Immature natural killer cell (primary cell): ENCODE results near the gene PIGS. TPM values are rescaled to one million over a fixed set of nuclear protein-coding genes. Genes with fewer than 3 reads are reported as not detected.
"Not testable (repeated sequence)": the region's sequence is repeated elsewhere in the genome, so short reads cannot be mapped to it uniquely, and the experiment has no call there.

Experiments
- DNase-seq, 3 donors: peaks; one replicate each; pipeline ENCODE4 v3.0.0; 2022; ENCODE audit warnings: mixed read lengths in 1 of 3
- H3K27ac Mint-ChIP-seq, 6 donors: one replicate each; pipeline ENCODE4 v1.8.0; 2020; ENCODE audit warnings: mixed read lengths in 6 of 6, mild to moderate bottlenecking in 5 of 6, inconsistent platforms in 4 of 6, moderate library complexity in 3 of 6
- H3K27me3 Mint-ChIP-seq, 3 donors: one replicate each; pipeline ENCODE4 v1.8.0; 2020 to 2021; ENCODE audit warnings: low read depth in 3 of 3, mild to moderate bottlenecking in 3 of 3, mixed read lengths in 3 of 3, moderate library complexity in 3 of 3, inconsistent platforms in 1 of 3
- H3K36me3 Mint-ChIP-seq, 3 donors: one replicate each; pipeline ENCODE4 v1.8.0; 2020; ENCODE audit warnings: mixed read lengths in 3 of 3, inconsistent platforms in 2 of 3, mild to moderate bottlenecking in 2 of 3
- H3K4me1 Mint-ChIP-seq, 2 donors: one replicate each; pipeline ENCODE4 v1.8.0; 2020; ENCODE audit warnings: inconsistent platforms in 2 of 2, mild to moderate bottlenecking in 2 of 2, mixed read lengths in 2 of 2, moderate library complexity in 1 of 2
- H3K4me3 Mint-ChIP-seq, 5 donors: one replicate each; pipeline ENCODE4 v1.8.0; 2020; ENCODE audit warnings: mild to moderate bottlenecking in 5 of 5, mixed read lengths in 5 of 5, inconsistent platforms in 3 of 5, moderate library complexity in 3 of 5
- H3K9me3 Mint-ChIP-seq, 6 donors: one replicate each; pipeline ENCODE4 v1.8.0; 2020; ENCODE audit warnings: mild to moderate bottlenecking in 6 of 6, mixed read lengths in 6 of 6, inconsistent platforms in 4 of 6, moderate library complexity in 3 of 6
- polyA plus RNA-seq, 3 donors: library from polyadenylated mRNA; unstranded; fragments of 300-500 nt; fragmentation: Illumina TruSeq; gene quantifications; one replicate each; pipeline ENCODE4 v1.2.3, GENCODE V29; 2021

PIGS gene
- polyA plus RNA-seq = 100 to 1,000 TPM in 1 of 3 donors, 10 to 100 TPM in 2; 71.7 to 135 (median 96.8) TPM

- peaks cover 60 to 64% of the 10 kb centered on the region in 2 donors for H3K4me1 Mint-ChIP-seq
- H3K9me3 Mint-ChIP-seq = no peaks in the 10 kb centered on the region
- peaks cover 0 to 13% (median 4%) of the 10 kb centered on the region in 3 donors for H3K36me3 Mint-ChIP-seq
These were observed at the start of gene PIGS for GRCh38 chr17:28571361-28572122. Gene PIGS (minus strand): TSS chr17:28571524. CDS start chr17:28571496, 28 bp downstream.

GRCh38 chr17:28620010-28620409 lies 48.7 kb upstream of the PIGS start:
- H3K36me3 Mint-ChIP-seq = peaks cover 32 to 71% (median 62%) of the 10 kb centered on the region in 3 donors
- H3K27ac Mint-ChIP-seq = peak overlapping the region in 1 of 6 donors; percentile 14
- no peak overlapping the region for H3K4me3 Mint-ChIP-seq
- no peaks in the 10 kb centered on the region for H3K27me3 Mint-ChIP-seq
- H3K4me1 Mint-ChIP-seq = no peaks in the 10 kb centered on the region
- H3K9me3 Mint-ChIP-seq = no peaks in the 10 kb centered on the region
- no peak for DNase-seq

More at GRCh38 chr17:28571361-28572122, at the start of gene PIGS:
- H3K27ac Mint-ChIP-seq = peak within 1 kb of the TSS; percentile 89 to 95 (median 93)
- DNase-seq = peak; percentile 89 to 90 (median 89)
- H3K27me3 Mint-ChIP-seq = peaks cover 2 to 5% (median 3%) of the 10 kb centered on the region in 3 donors
- peak within 1 kb of the TSS; percentile 91 to 98 (median 94) for H3K4me3 Mint-ChIP-seq

GRCh38 chr17:28618464-28618863 lies 47.1 kb upstream of the PIGS start:
- Mint-ChIP-seq H3K4me3 (no peak overlapping the region), H3K27ac (no peak overlapping the region), H3K36me3 (peaks cover 37 to 72% (median 59%) of the 10 kb centered on the region in 3 donors), H3K9me3 (no peaks in the 10 kb centered on the region), H3K4me1 (no peaks in the 10 kb centered on the region), H3K27me3 (no peaks in the 10 kb centered on the region)
- DNase-seq = no peak

- no peak overlapping the region for H3K27ac Mint-ChIP-seq
- peaks cover 28 to 56% (median 43%) of the 10 kb centered on the region in 3 donors for H3K36me3 Mint-ChIP-seq
- peaks cover 0 to 2% (median 0%) of the 10 kb centered on the region in 3 donors for H3K27me3 Mint-ChIP-seq
- no peak overlapping the region for H3K4me3 Mint-ChIP-seq
- no peaks in the 10 kb centered on the region for H3K9me3 Mint-ChIP-seq
- H3K4me1 Mint-ChIP-seq = no peaks in the 10 kb centered on the region
- DNase-seq = no peak
These were observed 45.0 kb upstream of the PIGS start for GRCh38 chr17:28616281-28616680.

- H3K36me3 Mint-ChIP-seq = peaks cover 22 to 53% (median 36%) of the 10 kb centered on the region in 3 donors
- no peak for DNase-seq
- no peaks in the 10 kb centered on the region for H3K9me3 Mint-ChIP-seq
- H3K4me3 Mint-ChIP-seq = no peak overlapping the region
- H3K27me3 Mint-ChIP-seq = peaks cover 0 to 2% (median 0%) of the 10 kb centered on the region in 3 donors
- H3K4me1 Mint-ChIP-seq = no peaks in the 10 kb centered on the region
- peak overlapping the region in 1 of 6 donors; percentile 7 for H3K27ac Mint-ChIP-seq
These were observed 44.1 kb upstream of the PIGS start for GRCh38 chr17:28615260-28615940.

- DNase-seq = no peak
- H3K27ac Mint-ChIP-seq = peak within 1 kb of the TSS in 3 of 6 donors; percentile 32 to 71 (median 48)
- H3K36me3 Mint-ChIP-seq = peaks cover 22 to 46% (median 30%) of the 10 kb centered on the region in 3 donors
- H3K9me3 Mint-ChIP-seq = no peaks in the 10 kb centered on the region
- no peaks in the 10 kb centered on the region for H3K4me1 Mint-ChIP-seq
- peaks cover 0 to 2% (median 0%) of the 10 kb centered on the region in 3 donors for H3K27me3 Mint-ChIP-seq
- no peak within 1 kb of the TSS for H3K4me3 Mint-ChIP-seq
These were observed 42.6 kb upstream of the PIGS start, which contains the start of gene RSKR for GRCh38 chr17:28613931-28614381. Gene RSKR (minus strand): TSS chr17:28614185. CDS start chr17:28614161, 24 bp downstream.

GRCh38 chr17:28612936-28613872 lies 41.9 kb upstream of the PIGS start:
- Mint-ChIP-seq H3K4me1 (no peaks in the 10 kb centered on the region), H3K36me3 (peaks cover 22 to 40% (median 24%) of the 10 kb centered on the region in 3 donors), H3K27me3 (peaks cover 0 to 2% (median 0%) of the 10 kb centered on the region in 3 donors), H3K27ac (peak overlapping the region in 1 of 6 donors; percentile 32), H3K4me3 (no peak overlapping the region), H3K9me3 (no peaks in the 10 kb centered on the region)
- DNase-seq = peak; percentile 30 to 36 (median 32)

- Mint-ChIP-seq H3K27ac (peak overlapping the region in 2 of 6 donors; percentile 1 to 58), H3K27me3 (peaks cover 0 to 2% (median 0%) of the 10 kb centered on the region in 3 donors), H3K9me3 (no peaks in the 10 kb centered on the region), H3K36me3 (peaks cover 22 to 39% (median 24%) of the 10 kb centered on the region in 3 donors), H3K4me1 (no peaks in the 10 kb centered on the region), H3K4me3 (no peak overlapping the region)
- DNase-seq = no peak
These were observed 41.2 kb upstream of the PIGS start for GRCh38 chr17:28612531-28612930.

- DNase-seq = no peak
- Mint-ChIP-seq H3K4me3 (no peak overlapping the region), H3K36me3 (peaks cover 7 to 18% (median 13%) of the 10 kb centered on the region in 3 donors), H3K27ac (peak overlapping the region in 3 of 6 donors; percentile 1 to 36 (median 22)), H3K27me3 (peaks cover 0 to 2% (median 0%) of the 10 kb centered on the region in 3 donors), H3K9me3 (no peaks in the 10 kb centered on the region), H3K4me1 (no peaks in the 10 kb centered on the region)
These were observed 39.1 kb upstream of the PIGS start for GRCh38 chr17:28610376-28610775.

- not testable (repeated sequence) for H3K4me3 Mint-ChIP-seq, H3K9me3 Mint-ChIP-seq, H3K27ac Mint-ChIP-seq, H3K27me3 Mint-ChIP-seq, DNase-seq, H3K36me3 Mint-ChIP-seq
- peaks cover 6 to 10% of the 10 kb centered on the region in 2 donors for H3K4me1 Mint-ChIP-seq
These were observed 32.7 kb upstream of the PIGS start for GRCh38 chr17:28604031-28604430.

GRCh38 chr17:28599311-28600184 lies 28.2 kb upstream of the PIGS start:
- Mint-ChIP-seq H3K9me3 (no peaks in the 10 kb centered on the region), H3K4me1 (peaks cover 17 to 28% of the 10 kb centered on the region in 2 donors), H3K27ac (peak overlapping the region; percentile 97 to 99 (median 99)), H3K4me3 (peak overlapping the region; percentile 89 to 99 (median 97)), H3K27me3 (peaks cover 2 to 13% (median 6%) of the 10 kb centered on the region in 3 donors), H3K36me3 (no peaks in the 10 kb centered on the region)
- peak; percentile 56 to 70 (median 63) for DNase-seq

- H3K36me3 Mint-ChIP-seq = no peaks in the 10 kb centered on the region
- peaks cover 2 to 13% (median 6%) of the 10 kb centered on the region in 3 donors for H3K27me3 Mint-ChIP-seq
- peak; percentile 93 to 95 (median 95) for DNase-seq
- peak within 1 kb of the TSS; percentile 97 to 99 (median 99) for H3K27ac Mint-ChIP-seq
- peaks cover 17 to 28% of the 10 kb centered on the region in 2 donors for H3K4me1 Mint-ChIP-seq
- no peaks in the 10 kb centered on the region for H3K9me3 Mint-ChIP-seq
- H3K4me3 Mint-ChIP-seq = peak within 1 kb of the TSS; percentile 89 to 99 (median 97)
These were observed 27.5 kb upstream of the PIGS start, which contains the start of gene SPAG5 for GRCh38 chr17:28598799-28599310. Gene SPAG5 (minus strand): TSS chr17:28599025. CDS start chr17:28598946, 79 bp downstream.
